GM23338 (cell line): Measurements from ENCODE around the gene PHYHD1.

ENCODE experiments used
- CTCF ChIP-seq, 2 experiments: fragments of 200-600 bp in 1 of 2; sonication (generic) in 1 of 2; conservative IDR thresholded peaks; 2 replicates each; pipeline versions ENCODE4 v1.5.1 to v1.6.1; 2016 to 2017; ENCODE audit warnings: antibody characterized with exemption in 2 of 2, low read depth in 2 of 2, mild to moderate bottlenecking in 2 of 2, moderate library complexity in 1 of 2
- EZH2 ChIP-seq: fragments of 200-600 bp; sonication (generic); IDR thresholded peaks from one replicate; pipeline ENCODE4 v1.8.0; 2017; ENCODE audit warnings: antibody characterized with exemption, mild to moderate bottlenecking, low read depth; ENCODE audit not compliant: unreplicated experiment
- EZH2phosphoT487 ChIP-seq: fragments of 200-600 bp; sonication (generic); IDR thresholded peaks from one replicate; pipeline ENCODE4 v1.8.1; 2018; ENCODE audit warnings: antibody characterized with exemption; ENCODE audit not compliant: unreplicated experiment
- POLR2AphosphoS5 ChIP-seq: IDR thresholded peaks from 2 replicates; pipeline ENCODE4 v1.6.1; 2016; ENCODE audit warnings: antibody characterized with exemption, low read depth
- STAT1 ChIP-seq: IDR thresholded peaks from one replicate; pipeline ENCODE4 v1.6.1; 2016; ENCODE audit warnings: antibody characterized with exemption; ENCODE audit not compliant: unreplicated experiment

- no peak for TF ChIP-seq CTCF (conservative IDR thresholded peaks at IDR 0.05; ENCODE audit: low read depth in 2 of 2)
- TF ChIP-seq STAT1: no peak
- no peak for TF ChIP-seq EZH2phosphoT487
- no peak for TF ChIP-seq POLR2AphosphoS5
- no peak for TF ChIP-seq EZH2
Measured at GRCh38 chr9:128884164-128884563, 36.6 kb upstream of the PHYHD1 start.
